ENCODE results near the gene OLFM2. TPM values are rescaled to one million over a fixed set of nuclear protein-coding genes. Genes with fewer than 3 reads are reported as not detected.

Gene OLFM2
- total RNA-seq, 1 donor: 16.0 TPM

GRCh38 chr19:9836021-9836420, 100.3 kb downstream of the OLFM2 start:
- peak overlapping the region; percentile 92 for H3K4me3 ChIP-seq (ENCODE audit: low read depth, low read length)
- DNase-seq (ENCODE audit: low read depth): peak; percentile 52
- TF ChIP-seq CTCF (IDR thresholded peaks at IDR 0.05; ENCODE audit: insufficient read depth, low read length): peak; percentile 18

GRCh38 chr19:9835507-9835949, 100.8 kb downstream of the OLFM2 start:
- no peak for DNase-seq (ENCODE audit: low read depth)
- no peak for TF ChIP-seq CTCF (IDR thresholded peaks at IDR 0.05; ENCODE audit: insufficient read depth, low read length)
- H3K4me3 ChIP-seq (ENCODE audit: low read depth, low read length): peak overlapping the region; percentile 92

GRCh38 chr19:9834726-9835506, 101.4 kb downstream of the OLFM2 start, which contains the start of gene PIN1:
TSS of gene PIN1 (plus strand) at chr19:9835318. CDS start at chr19:9835345, 27 bp downstream.
- peak within 1 kb of the TSS; percentile 92 for H3K4me3 ChIP-seq (ENCODE audit: low read depth, low read length)
- DNase-seq (ENCODE audit: low read depth): peak; percentile 97
- TF ChIP-seq CTCF (IDR thresholded peaks at IDR 0.05; ENCODE audit: insufficient read depth, low read length): peak; percentile 48

GRCh38 chr19:9834307-9834725, 102.0 kb downstream of the OLFM2 start:
- no peak for DNase-seq (ENCODE audit: low read depth)
- no peak for TF ChIP-seq CTCF (IDR thresholded peaks at IDR 0.05; ENCODE audit: insufficient read depth, low read length)
- no peak overlapping the region for H3K4me3 ChIP-seq (ENCODE audit: low read depth, low read length)

- TF ChIP-seq CTCF (IDR thresholded peaks at IDR 0.05; ENCODE audit: insufficient read depth, low read length): no peak
- no peak for DNase-seq (ENCODE audit: low read depth)
- H3K4me3 ChIP-seq (ENCODE audit: low read depth, low read length): peak overlapping the region; percentile 96
These were observed 107.7 kb downstream of the OLFM2 start for GRCh38 chr19:9828551-9829063.

GRCh38 chr19:9827289-9828238, 108.8 kb downstream of the OLFM2 start, which contains the start of gene UBL5:
TSS of gene UBL5 (plus strand) at chr19:9827918. CDS start at chr19:9828338, 420 bp downstream.
- peak; percentile 79 for DNase-seq (ENCODE audit: low read depth)
- H3K4me3 ChIP-seq (ENCODE audit: low read depth, low read length): peak within 1 kb of the TSS; percentile 96
- TF ChIP-seq CTCF (IDR thresholded peaks at IDR 0.05; ENCODE audit: insufficient read depth, low read length): no peak
